ENCODE data around the gene ARVCF.

Gene ARVCF

GRCh38 chr22:20053407-20054033 is 36.9 kb upstream of the ARVCF start:
- no peak for DNase-seq

DNA sequence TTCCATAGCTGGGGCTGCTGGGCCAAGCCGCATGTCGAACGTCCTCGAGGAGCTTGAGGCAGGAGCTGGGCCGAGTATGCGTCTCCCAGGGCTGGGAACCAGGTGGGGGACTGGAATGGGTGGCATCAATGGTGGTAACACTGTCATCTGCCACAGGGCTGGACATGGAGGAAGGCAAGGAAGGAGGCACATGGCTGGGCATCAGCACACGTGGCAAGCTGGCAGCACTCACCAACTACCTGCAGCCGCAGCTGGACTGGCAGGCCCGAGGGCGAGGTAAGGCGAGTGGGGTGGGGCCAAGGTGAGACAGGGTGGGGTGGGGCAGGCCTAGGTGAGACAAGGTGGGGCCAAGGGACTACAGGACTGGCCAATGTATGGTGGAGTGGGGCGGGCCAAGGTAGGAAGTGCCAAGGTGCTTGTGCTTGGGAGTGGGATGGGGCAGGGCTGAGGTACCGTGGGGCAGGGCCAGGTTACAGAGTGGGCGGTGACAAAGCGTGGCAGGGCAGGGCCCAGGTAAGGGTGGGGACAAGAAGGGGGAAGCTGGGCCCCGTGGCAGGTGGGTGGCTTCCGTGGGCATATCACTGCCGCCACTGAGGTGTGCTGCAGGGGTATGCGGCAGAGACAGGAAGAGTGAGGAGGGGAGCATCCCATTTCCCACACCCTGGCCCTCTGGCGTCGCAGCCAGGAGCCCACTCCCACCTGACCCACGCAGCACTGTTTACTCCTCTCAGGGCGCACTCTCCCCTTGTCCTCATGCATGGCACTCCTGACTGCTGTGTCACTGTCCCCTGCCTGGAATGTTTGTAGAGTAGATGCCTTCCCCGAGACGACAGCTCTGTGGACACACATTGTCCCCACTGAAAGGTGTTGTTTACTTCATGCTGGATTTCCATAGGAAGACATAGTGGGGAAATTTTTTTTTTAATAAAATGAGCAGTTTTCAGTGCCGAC is 36.0 kb upstream of the ARVCF start:
- no peak for DNase-seq

GRCh38 chr22:20051927-20052308 is 35.3 kb upstream of the ARVCF start:
- DNase-seq = no peak

DNA sequence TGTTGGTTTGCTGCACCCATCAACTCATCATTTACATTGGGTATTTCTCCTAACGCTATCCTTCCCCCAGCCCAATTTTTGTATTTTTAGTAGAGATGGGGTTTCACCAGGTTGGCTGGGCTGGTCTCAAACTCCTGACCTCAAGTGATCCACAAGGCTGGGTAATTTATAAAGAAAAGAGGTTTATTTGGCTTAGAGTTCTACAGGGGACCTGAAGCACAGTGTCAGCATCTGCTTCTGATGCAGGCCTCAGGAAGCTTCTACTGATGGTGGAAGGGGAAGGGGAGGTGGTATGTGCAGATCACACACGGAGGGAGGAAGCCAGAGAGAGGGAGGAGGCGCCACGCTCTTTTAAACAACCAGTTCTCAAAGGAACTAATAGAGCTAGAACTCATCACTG is 30.1 kb upstream of the ARVCF start:
- no peak for DNase-seq

DNA sequence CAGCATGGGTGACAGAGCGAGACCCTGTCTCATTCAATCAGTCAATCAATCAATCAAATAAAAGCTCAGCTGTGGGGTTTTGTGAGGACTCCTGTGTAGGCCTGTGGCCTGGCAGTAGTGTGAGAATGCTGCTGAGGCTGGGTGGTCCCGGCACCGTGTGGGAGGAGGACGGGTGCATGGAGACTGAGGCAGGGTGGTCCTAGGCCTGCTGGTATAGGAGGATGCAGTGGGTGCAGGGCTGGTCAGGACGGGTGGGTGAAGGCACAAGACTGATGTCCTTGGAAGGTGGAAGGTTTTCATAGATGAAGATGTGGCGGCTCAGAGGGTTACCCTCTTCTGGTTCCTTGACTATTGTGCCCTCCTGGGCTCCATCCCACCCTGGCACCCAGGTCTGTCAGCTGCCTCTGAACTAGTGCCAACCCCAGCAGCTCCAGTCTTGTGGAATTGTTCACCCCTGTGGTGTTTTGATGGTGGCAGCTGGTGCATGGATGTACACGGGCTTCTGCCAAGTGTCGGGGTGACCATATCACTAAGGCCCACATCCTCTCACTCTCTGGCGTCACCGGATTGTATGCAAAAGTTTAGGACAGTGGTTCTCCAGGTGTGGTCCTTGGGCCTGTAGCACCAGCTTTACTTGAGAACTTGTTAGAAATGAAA is 28.0 kb upstream of the ARVCF start:
- no peak for DNase-seq

DNA sequence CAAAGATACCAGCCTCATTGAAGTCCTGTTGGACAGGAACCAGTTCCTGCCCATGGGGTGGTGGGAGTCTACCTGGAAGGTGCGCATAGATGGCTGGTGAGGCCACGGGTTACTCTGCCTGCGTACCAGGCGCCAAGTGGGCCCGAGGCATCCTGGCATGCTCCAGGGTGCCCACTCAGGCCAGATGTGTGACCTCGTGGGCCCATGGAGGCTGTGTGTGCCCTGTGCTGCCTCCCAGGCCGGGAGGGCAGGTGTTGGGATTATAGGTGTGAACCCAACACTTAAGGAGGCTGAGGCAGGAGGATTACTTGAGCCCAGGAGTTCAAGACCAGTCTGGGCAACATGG is 27.3 kb upstream of the ARVCF start:
- DNase-seq = no peak

- no peak for DNase-seq
These were observed 26.7 kb upstream of the ARVCF start for GRCh38 chr22:20043057-20043996.

GRCh38 chr22:20040327-20041200 is 23.9 kb upstream of the ARVCF start:
- DNase-seq = no peak

DNA sequence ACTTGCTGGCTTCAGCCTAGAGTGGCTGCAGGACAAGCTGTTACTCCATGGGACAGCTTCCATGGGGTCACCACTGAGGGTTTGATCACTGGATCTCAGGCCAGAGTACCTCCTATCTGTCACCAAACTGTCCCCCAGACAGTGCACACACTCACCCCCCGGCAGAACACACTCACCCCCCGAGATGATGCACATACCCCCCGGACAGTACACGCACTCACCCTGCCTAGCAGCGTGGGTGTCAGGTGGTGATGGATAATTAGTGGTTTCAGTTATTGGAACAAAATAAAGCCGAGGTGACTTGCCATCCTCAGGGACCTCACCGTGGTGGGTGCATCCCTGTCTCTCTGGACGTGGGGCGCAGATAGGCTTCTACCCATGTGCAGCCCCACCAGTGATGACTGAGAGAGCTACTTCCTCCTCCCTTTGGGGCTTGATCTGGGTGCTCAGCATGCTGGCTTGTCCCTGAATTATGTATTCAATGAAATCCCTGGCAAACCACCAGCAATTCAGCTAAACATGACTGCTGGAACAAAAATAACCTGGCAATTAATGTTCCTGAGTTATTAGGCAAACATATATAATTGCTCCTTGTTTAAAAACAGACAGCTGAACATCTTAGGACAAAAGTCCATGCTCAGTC is 23.2 kb upstream of the ARVCF start:
- no peak for DNase-seq

GRCh38 chr22:20038574-20038973 is 22.0 kb upstream of the ARVCF start:
- DNase-seq = no peak

GRCh38 chr22:20037419-20037818 is 20.8 kb upstream of the ARVCF start:
- DNase-seq = peak in 3 of 4 experiments; percentile 41 to 57 (median 47)

- no peak for DNase-seq
These were observed 20.1 kb upstream of the ARVCF start for GRCh38 chr22:20036535-20037392.

DNA sequence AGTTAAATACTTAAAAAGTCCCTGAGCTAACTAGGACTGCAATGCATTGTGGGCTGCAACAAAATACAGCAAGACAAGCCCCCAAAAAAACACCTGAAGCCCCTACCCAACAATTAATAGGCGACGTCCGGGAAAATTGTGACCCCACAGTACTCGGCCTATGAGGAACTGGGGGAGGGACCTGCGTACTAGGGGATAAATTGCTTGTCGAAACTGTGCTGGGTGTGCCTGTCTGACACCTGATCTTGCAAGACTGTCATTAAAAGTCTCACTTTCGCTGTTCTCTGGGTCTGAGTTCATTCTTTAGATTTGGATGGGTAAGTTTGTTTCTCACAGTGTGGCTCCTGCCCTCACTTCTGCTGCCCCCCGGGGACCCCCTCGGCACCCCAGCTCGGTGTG is 19.5 kb upstream of the ARVCF start:
- DNase-seq = no peak

- DNase-seq = no peak
These were observed 18.9 kb upstream of the ARVCF start for GRCh38 chr22:20035375-20036083.

GRCh38 chr22:20034143-20034542 is 17.5 kb upstream of the ARVCF start:
- DNase-seq = no peak

DNA sequence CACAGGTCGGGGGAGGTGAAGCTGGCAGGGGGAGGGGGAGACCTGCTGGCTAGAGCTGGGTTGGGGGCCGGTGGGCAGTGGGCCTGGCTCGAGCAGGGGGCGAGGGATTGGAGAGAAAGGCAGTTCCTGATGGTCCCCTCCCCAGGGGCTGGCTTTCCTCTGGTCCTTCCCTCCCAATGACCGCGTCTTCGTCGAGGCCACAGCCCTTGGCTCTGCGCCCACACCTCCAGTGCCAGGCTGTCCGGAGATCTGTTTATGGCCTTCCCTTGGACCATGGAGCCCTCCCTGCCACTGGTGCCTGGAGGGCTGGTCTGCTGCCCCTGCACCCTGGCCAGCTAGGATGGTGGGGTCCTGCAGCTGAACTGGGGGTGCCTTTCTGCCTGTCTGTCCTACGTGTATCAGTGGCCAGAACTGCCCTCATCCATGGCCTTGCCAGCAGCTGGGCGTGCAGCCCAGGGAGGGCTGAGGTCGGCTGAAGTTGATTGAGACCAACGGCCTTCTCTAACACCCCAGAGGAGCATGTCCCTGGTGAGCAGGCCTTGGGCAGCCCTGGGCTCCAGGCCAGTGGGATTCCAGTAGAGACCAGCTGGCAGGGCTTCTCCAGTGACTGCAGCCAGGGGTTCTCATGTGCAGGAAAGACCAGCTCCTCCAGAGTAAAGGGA is 16.6 kb upstream of the ARVCF start:
- no peak for DNase-seq

GRCh38 chr22:20032407-20032991 is 15.9 kb upstream of the ARVCF start:
- no peak for DNase-seq

DNA sequence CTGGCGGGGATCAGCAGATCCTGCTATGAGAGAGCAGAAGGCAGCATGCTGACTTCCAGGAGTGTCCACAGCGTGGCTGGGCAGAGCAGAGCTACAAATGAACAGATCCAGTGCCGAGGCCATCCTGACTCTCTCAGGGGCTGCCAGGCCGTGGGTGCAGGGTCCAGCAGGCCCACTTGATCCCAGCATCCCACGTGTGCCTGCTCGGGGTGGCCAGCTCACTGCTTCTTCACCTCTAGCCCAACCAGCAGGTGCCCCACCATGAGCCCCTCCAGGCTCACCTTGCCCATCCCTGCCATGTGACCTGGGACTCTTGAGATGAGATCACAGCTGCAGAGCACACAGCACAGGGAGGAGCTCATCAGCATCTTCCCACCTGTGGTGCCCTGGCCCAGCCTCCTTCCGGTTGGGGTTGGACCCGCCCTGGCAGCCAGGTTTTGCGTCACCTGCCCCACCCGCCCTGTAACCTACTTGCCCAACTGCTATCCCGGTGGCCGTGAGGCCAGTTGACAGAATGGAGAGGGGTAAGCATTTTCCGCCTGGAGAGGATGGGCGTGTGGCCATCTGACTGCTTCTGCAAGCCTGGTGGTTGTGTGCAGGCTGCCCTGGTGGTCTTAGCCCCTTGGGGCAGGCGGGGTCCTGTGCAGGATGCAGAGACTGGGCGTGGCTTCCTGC is 15.2 kb upstream of the ARVCF start:
- DNase-seq = no peak
